GM19193 (cell line): ENCODE data around the gene TBCK.

ENCODE experiments used
- POLR2A ChIP-seq: IDR thresholded peaks from 4 replicates; pipeline ENCODE4 v1.6.1; 2011; ENCODE audit not compliant: insufficient read depth, insufficient read length; ENCODE audit errors: extremely low read depth

TBCK gene

GRCh38 chr4:106315968-106316772 lies at the start of gene TBCK, which contains the start of gene AIMP1:
Gene TBCK, minus strand, starts transcription at chr4:106316209. Its CDS starts 7,249 bp downstream, at chr4:106308960.
Gene AIMP1, plus strand, starts transcription at chr4:106316550. Its CDS starts 8,460 bp downstream, at chr4:106325010.
- TF ChIP-seq POLR2A, result peak; percentile 84

- TF ChIP-seq POLR2A, result no peak
These were observed 49.6 kb upstream of the TBCK start for GRCh38 chr4:106365613-106366012.

GRCh38 chr4:106364282-106364681 lies 48.3 kb upstream of the TBCK start:
- TF ChIP-seq POLR2A, result no peak

GRCh38 chr4:106362086-106362825 lies 46.2 kb upstream of the TBCK start:
- no peak for TF ChIP-seq POLR2A

GRCh38 chr4:106358899-106359298 lies 42.9 kb upstream of the TBCK start:
- no peak for TF ChIP-seq POLR2A

- no peak for TF ChIP-seq POLR2A
These were observed 39.2 kb upstream of the TBCK start for GRCh38 chr4:106355193-106355592.

GRCh38 chr4:106353786-106354185 lies 37.8 kb upstream of the TBCK start:
- no peak for TF ChIP-seq POLR2A

DNA sequence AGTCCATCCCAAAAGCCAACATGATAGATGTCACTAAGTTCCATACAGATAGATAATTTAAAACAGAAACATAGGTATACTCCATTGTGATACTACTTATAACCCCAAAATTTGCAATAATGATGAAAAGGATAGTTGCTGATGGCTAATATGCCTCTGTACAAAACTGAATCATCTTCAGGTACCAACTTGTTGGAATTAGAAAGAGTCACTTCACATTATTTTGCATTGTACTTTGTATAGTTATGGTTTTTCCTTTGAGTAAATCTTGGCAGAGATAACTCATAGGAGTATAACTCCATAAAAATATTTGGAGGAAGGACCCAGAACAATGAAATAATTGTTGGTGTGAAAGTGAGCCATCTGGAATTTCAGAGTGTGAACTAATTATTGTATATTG lies 35.0 kb upstream of the TBCK start:
- no peak for TF ChIP-seq POLR2A

DNA sequence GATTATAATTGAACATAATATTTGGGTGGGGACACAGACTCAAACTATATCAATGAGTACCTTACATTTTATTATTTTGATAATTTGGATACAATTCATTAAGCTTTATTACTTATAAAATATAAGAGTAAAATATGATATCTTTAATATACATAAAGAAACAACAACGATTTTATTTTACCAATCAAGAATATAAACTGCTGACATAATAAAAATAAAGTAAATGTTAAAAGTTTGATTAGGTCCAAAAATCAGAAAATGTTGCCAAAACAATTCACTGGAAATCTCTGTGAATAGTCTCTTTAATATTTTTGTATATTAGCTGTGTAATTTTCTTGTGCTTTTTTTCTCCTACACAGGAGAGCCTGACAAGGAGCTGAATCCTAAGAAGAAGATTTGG lies 31.2 kb upstream of the TBCK start:
- no peak for TF ChIP-seq POLR2A

- TF ChIP-seq POLR2A, result no peak
These were observed 28.6 kb upstream of the TBCK start for GRCh38 chr4:106344647-106344970.

DNA sequence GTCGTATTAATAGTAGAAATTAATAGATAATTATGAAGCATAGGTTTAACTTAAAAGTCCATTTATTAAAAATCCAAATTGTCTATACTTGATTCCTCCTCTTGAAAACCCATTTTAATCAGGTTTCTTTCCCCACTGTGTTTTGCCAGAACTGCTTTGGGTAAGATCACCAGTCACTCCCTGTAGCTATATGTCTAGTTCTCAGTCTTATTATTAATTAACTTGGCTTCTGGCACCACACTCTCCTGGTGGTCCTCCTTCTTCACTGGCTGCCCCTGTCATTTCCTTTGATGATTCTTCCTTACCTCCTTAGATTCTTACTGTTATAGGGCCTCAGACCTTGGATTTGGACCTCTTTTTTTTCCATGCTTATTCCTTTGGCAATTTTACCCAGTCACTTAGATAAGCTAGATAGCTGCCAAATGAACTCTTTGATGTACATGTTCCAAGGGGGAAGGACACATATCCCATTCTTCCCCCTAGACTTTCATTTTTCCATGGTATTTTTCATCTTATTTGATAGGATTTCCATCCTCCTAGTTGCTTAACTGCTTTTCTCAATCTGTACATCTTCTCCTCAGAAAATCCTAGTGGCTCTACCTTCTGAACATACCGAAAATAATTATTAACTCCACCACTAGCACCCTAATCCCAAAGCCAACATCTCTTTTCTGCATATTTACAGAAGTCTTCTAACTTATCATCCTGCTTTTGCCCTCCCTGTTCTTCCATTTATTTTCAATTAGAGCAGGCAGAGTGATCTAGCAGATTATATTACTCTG lies 28.0 kb upstream of the TBCK start:
- no peak for TF ChIP-seq POLR2A

- no peak for TF ChIP-seq POLR2A
These were observed 24.8 kb upstream of the TBCK start for GRCh38 chr4:106340774-106341173.

DNA sequence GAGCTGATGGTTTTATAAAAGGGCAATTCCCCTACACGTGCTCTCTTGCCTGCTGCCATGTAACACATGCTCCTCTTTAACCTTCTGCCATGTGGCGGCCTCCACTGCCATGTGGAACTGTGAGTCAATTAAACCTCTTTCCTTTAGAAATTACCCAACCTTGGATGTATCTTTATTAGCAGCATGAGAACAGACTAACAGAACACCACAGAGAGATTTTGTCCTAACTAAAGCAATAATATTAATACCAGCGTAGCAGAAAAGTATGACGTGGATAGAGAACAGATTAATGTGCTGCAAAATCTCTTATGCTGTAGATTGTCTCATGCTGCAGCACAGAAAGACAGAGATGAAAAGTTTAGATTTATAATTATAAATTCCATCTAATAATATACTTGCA lies 23.4 kb upstream of the TBCK start:
- TF ChIP-seq POLR2A, result no peak

DNA sequence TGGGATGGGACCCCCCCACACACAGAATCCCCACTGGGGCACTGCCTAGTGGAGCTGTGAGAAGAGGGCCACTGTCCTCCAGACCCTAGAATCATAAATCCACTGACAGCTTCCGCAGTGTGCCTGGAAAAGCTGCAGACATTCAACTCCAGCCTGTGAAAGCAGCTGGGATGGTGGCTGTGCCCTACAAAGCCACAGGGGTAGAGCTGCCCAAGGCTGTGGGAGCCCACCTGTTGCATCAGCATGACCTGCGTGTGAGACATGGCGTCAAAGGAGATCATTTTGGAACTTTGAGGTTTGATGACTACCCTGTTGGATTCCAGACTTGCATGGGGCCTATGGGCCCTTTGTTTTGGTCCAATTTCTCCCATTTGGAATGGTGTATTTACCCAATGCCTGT lies 22.7 kb upstream of the TBCK start:
- TF ChIP-seq POLR2A, result no peak

- no peak for TF ChIP-seq POLR2A
These were observed 21.9 kb upstream of the TBCK start for GRCh38 chr4:106337916-106338315.
